Stimulated activated CD4-positive, alpha-beta T cell treated with anti-CD3 and anti-CD28 coated beads, TNF-alpha, amount 100 ng/mL, for 48 hours (primary cell): ENCODE results near the gene SPINT2.
A peak's percentile ranks its signal among the peaks of the same experiment; 100 is the strongest.
"Not testable (repeated sequence)": the region's sequence is repeated elsewhere in the genome, so short reads cannot be mapped to it uniquely, and the experiment has no call there.

Source experiments
- DNase-seq, 3 donors: peaks; one replicate each; pipeline ENCODE4 v3.0.0-alpha.2; 2020; ENCODE audit warnings: low read depth in 3 of 3

The SPINT2 gene

GRCh38 chr19:38239816-38240215 lies 24.6 kb upstream of the SPINT2 start:
- DNase-seq: no peak

- DNase-seq: no peak
Measured at GRCh38 chr19:38243279-38243673, 21.1 kb upstream of the SPINT2 start.

- DNase-seq: no peak
Measured at GRCh38 chr19:38245826-38246498, 18.4 kb upstream of the SPINT2 start.

GRCh38 chr19:38247126-38247525 lies 17.2 kb upstream of the SPINT2 start:
- no peak for DNase-seq

- no peak for DNase-seq
Measured at GRCh38 chr19:38247734-38248268, 16.6 kb upstream of the SPINT2 start.

- DNase-seq: no peak
Measured at GRCh38 chr19:38248421-38248820, 16.0 kb upstream of the SPINT2 start.

GRCh38 chr19:38250428-38250820 lies 13.9 kb upstream of the SPINT2 start:
- no peak for DNase-seq

GRCh38 chr19:38250821-38251563 lies 13.4 kb upstream of the SPINT2 start:
- no peak for DNase-seq

GRCh38 chr19:38251564-38252051 lies 12.8 kb upstream of the SPINT2 start:
- DNase-seq: no peak

GRCh38 chr19:38252385-38252784 lies 12.0 kb upstream of the SPINT2 start:
- DNase-seq: no peak

- DNase-seq: no peak
Measured at GRCh38 chr19:38252941-38253691, 11.3 kb upstream of the SPINT2 start.

- DNase-seq: no peak
Measured at GRCh38 chr19:38253788-38254187, 10.6 kb upstream of the SPINT2 start.

GRCh38 chr19:38255383-38256014 lies 8.9 kb upstream of the SPINT2 start:
- DNase-seq: no peak

GRCh38 chr19:38261942-38262341 lies 2.4 kb upstream of the SPINT2 start:
- DNase-seq: not testable (repeated sequence)

- no peak for DNase-seq
Measured at GRCh38 chr19:38262585-38263268, 1.6 kb upstream of the SPINT2 start.

GRCh38 chr19:38263689-38264485 lies 486 bp upstream of the SPINT2 start:
- peak; percentile 46 to 75 (median 75) for DNase-seq

GRCh38 chr19:38265213-38265861 lies 964 bp downstream of the SPINT2 start:
- no peak for DNase-seq

GRCh38 chr19:38265921-38266429 lies 1.6 kb downstream of the SPINT2 start:
- DNase-seq: no peak

- no peak for DNase-seq
Measured at GRCh38 chr19:38266981-38267597, 2.7 kb downstream of the SPINT2 start.
